22Rv1 (cell line): ENCODE results near the gene FBN2.

Experiments
- ZFX ChIP-seq: fragments of 450-650 bp; IDR thresholded peaks from 2 replicates; pipeline ENCODE4 v1.6.1; 2017; ENCODE audit warnings: antibody characterized with exemption, borderline replicate concordance
- TF ChIP-seq, protein P1 (sequence below): fragments of 450-650 bp; IDR thresholded peaks from 2 replicates; pipeline ENCODE4 v1.5.1; 2017; ENCODE audit warnings: mild to moderate bottlenecking

GRCh38 chr5:128317481-128317880 lies 220.6 kb downstream of the FBN2 start:
- TF ChIP-seq, protein P1, sequence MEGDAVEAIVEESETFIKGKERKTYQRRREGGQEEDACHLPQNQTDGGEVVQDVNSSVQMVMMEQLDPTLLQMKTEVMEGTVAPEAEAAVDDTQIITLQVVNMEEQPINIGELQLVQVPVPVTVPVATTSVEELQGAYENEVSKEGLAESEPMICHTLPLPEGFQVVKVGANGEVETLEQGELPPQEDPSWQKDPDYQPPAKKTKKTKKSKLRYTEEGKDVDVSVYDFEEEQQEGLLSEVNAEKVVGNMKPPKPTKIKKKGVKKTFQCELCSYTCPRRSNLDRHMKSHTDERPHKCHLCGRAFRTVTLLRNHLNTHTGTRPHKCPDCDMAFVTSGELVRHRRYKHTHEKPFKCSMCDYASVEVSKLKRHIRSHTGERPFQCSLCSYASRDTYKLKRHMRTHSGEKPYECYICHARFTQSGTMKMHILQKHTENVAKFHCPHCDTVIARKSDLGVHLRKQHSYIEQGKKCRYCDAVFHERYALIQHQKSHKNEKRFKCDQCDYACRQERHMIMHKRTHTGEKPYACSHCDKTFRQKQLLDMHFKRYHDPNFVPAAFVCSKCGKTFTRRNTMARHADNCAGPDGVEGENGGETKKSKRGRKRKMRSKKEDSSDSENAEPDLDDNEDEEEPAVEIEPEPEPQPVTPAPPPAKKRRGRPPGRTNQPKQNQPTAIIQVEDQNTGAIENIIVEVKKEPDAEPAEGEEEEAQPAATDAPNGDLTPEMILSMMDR, result no peak
- TF ChIP-seq ZFX, result no peak
